Mucosa of descending colon (tissue), 3 donors: ENCODE results near the gene DGCR8. TPM values are rescaled to one million over a fixed set of nuclear protein-coding genes. Genes with fewer than 3 reads are reported as not detected.

Source experiments
- ATAC-seq: fragments of 200-7000 bp; cut with Tn5 transposase; one replicate; pipeline ENCODE4 v1.9.1; 2020; ENCODE audit warnings: mild to moderate bottlenecking, moderate library complexity
- DNase-seq, 3 donors: peaks; one replicate each; pipeline ENCODE4 v3.0.0-alpha.2; 2020
- H3K36me3 ChIP-seq: fragments of 200-600 bp; one replicate; pipeline ENCODE4 v1.8.0; 2021; ENCODE audit warnings: low read depth, mild to moderate bottlenecking
- H3K4me1 ChIP-seq: fragments of 200-600 bp; one replicate; pipeline ENCODE4 v1.8.0; 2021; ENCODE audit warnings: low read depth, mild to moderate bottlenecking
- H3K4me3 ChIP-seq: fragments of 200-600 bp; one replicate; pipeline ENCODE4 v1.8.0; 2021; ENCODE audit warnings: mild to moderate bottlenecking
- H3K9me3 ChIP-seq: fragments of 200-600 bp; one replicate; pipeline ENCODE4 v1.8.0; 2021; ENCODE audit warnings: mild to moderate bottlenecking
- intact Hi-C, 2 donors: fragments of 100-400 bp; cut with DNase I in 1 of 2; cut with micrococcal nuclease in 1 of 2; formaldehyde crosslinking; loops; one replicate each; pipeline versions ENCODE4 v1.11.0 to v1.11.1; 2022; cut with DNase I, micrococcal nuclease
- total RNA-seq, 3 donors: library from RNA; stranded (reverse); fragmentation: NEBNext Ultra II Directional in 2 of 3; extraction: Animal tissue kit (Norgen Biotek cat#: 25700) in 2 of 3; gene quantifications; one replicate each; pipeline versions ENCODE4 v1.2.1 to v1.2.4, GENCODE V29; 2021 to 2023
- TF ChIP-seq, protein P1 (sequence below): fragments of 200-600 bp; IDR thresholded peaks from one replicate; pipeline ENCODE4 v1.8.0; 2022; ENCODE audit warnings: antibody characterized with exemption, mild to moderate bottlenecking
- donor health status: DM: no; HTN: no; CAD: no; lungs with moderate emphysema.
- donor health status: DM: no; HTN: no; CAD: no.
- donor health status: DM: no; HTN: yes; CAD: no.

Gene DGCR8
- total RNA-seq, 3 donors from 2014 or later, result 39.0 to 48.8 (median 48.4) TPM

DNA sequence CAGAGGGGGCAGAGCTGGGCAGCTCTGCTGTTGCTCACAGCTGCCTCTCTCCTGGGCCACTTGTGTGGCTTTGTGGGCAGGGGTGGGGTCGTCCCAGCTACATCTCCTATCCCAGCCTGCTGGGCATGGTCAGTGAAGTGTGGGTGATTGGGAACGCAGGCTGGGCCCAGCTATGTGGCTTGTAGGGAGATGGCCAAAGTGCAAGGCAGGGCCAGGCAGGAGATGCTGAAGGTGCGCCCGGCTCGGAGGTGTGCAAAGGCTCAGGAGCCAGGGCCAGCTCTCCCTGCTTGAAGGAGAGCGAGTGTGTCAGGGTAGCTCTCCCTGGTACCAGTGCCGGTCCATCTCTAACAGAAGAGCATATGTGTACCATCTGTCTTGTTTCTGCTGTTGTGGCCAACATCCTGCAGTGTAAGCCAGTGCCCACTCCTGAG is 27.4 kb downstream of the DGCR8 start:
- H3K4me3 ChIP-seq, result no peak overlapping the region
- H3K9me3 ChIP-seq, result no peaks in the 10 kb centered on the region
- DNase-seq (peak in 2 of 3 donors; percentile 17 to 36), ATAC-seq (no peak)
- TF ChIP-seq, protein P1, sequence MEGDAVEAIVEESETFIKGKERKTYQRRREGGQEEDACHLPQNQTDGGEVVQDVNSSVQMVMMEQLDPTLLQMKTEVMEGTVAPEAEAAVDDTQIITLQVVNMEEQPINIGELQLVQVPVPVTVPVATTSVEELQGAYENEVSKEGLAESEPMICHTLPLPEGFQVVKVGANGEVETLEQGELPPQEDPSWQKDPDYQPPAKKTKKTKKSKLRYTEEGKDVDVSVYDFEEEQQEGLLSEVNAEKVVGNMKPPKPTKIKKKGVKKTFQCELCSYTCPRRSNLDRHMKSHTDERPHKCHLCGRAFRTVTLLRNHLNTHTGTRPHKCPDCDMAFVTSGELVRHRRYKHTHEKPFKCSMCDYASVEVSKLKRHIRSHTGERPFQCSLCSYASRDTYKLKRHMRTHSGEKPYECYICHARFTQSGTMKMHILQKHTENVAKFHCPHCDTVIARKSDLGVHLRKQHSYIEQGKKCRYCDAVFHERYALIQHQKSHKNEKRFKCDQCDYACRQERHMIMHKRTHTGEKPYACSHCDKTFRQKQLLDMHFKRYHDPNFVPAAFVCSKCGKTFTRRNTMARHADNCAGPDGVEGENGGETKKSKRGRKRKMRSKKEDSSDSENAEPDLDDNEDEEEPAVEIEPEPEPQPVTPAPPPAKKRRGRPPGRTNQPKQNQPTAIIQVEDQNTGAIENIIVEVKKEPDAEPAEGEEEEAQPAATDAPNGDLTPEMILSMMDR, result no peak
- H3K36me3 ChIP-seq, result peaks cover 8% of the 10 kb centered on the region
- intact Hi-C loops, result no loop called here
- H3K4me1 ChIP-seq, result no peaks in the 10 kb centered on the region

DNA sequence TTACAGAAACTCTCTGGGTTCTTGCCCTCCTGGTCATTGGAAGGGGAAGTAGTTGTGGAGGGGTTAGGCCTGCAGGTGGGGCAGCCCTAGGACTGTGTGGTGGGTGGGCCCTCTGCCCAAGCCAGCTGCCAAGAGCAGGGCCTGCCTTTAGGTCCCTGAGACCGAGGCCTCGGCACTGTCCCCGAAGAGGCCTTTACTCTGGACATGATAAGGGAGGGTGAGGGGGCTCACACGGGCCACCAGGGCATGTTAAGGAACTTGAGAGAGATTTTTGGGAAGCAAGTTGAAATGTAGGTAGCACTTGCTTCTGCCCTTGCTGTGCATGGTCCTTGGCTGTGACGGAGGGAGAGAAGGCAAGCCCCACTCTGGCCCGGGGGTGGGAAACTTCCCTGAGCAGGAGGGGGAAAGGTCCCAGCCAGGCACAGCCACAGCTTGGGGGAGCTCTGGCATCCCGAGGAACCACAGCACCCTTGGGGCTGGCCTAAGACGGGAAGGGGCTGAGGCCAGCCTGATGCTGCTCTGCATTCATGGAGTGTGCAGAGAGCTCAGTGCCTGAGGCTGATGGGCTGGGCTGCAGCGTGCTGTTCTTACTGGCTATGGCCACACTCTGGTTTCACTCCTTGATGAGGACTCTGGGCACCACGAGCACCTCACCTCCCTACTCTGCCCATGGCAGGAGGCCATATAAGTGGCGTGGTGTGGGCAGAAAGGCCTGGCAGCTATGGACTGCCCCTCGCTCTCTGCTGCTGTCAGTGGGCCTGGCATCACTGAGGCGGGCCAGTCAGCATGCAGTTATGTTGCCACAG is 28.1 kb downstream of the DGCR8 start:
- H3K36me3 ChIP-seq, result peaks cover 8% of the 10 kb centered on the region
- intact Hi-C loops, result no loop called here
- H3K4me3 ChIP-seq, result no peak overlapping the region
- no peaks in the 10 kb centered on the region for H3K4me1 ChIP-seq
- no peaks in the 10 kb centered on the region for H3K9me3 ChIP-seq
- DNase-seq (peak in 2 of 3 donors; percentile 20 to 43), ATAC-seq (no peak)
- TF ChIP-seq, protein P1, result no peak

DNA sequence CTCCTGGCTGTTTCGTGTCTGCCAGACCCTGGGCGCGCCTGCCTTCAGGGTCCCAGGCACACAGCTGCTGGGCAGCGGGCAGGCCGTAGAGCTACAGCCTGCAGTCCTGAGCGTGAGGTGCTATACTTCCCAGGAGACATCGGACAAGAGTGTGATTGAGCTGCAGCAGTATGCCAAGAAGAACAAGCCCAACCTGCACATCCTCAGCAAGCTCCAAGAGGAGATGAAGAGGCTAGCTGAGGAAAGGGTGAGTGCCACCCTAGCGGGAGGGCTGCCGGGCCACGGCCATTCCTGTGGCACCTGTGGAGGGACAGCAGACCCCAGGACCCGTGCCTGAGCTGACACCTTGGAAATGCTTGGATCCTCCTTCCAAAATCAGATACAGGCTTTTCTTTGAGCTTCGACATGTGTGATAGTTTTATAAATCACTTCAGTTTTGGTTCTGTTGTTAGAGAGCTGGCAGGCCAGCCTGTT is 28.8 kb downstream of the DGCR8 start:
- ATAC-seq (no peak), DNase-seq (peak in 1 of 3 donors; percentile 15)
- H3K4me3 ChIP-seq, result no peak overlapping the region
- TF ChIP-seq, protein P1, result no peak
- H3K36me3 ChIP-seq, result peaks cover 8% of the 10 kb centered on the region
- intact Hi-C loops, result no loop called here
- no peaks in the 10 kb centered on the region for H3K4me1 ChIP-seq
- no peaks in the 10 kb centered on the region for H3K9me3 ChIP-seq

DNA sequence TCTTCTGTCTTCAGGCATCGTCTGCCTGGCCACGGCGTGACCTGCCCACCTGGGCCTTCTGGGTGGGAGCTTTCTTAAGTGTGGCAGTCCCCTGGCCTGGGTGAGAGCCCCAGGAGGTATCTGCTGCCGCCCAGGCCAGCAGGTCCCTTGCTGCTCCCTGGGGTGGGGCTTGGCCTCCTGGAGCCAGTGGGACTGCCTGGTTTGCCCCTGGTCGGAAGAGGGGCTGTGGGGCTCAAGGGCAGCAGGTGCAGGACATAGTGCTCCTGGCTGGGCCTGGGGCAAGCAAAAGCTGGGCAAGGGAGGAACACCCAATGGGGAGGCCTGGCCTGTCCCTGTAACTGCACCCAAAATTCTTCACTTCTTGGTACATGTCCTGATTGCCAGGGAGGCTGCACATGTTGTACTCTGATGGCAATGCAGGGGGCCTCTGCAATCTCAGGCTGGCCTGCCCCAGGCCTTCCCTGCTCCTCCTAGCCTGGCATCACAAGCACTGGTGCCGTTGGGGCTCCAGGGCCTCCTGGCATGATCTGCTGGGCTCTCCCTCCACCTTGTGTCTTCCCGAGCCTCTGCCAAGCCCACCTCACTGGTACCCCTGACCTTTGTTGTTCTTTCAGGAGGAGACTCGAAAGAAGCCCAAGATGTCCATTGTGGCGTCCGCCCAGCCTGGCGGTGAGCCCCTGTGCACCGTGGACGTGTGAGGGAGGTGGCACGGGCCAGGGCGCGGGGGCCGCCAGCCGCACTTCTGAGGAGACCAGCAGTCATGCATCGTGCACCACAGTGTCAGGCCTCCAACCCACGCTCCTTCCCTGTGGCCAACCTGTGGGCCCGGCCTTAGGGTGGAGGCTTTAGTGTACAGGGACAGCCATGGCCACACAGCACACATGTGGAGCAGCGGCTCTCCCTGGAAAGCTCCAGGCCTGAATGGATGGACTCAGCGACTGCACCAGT is 29.6 kb downstream of the DGCR8 start:
- H3K36me3 ChIP-seq, result peaks cover 8% of the 10 kb centered on the region
- H3K4me3 ChIP-seq, result no peak overlapping the region
- H3K9me3 ChIP-seq, result no peaks in the 10 kb centered on the region
- intact Hi-C loops, result no loop called here
- DNase-seq, result peak in 2 of 3 donors; percentile 31 to 48
- no peaks in the 10 kb centered on the region for H3K4me1 ChIP-seq
- TF ChIP-seq, protein P1, result no peak
- ATAC-seq, result peak; percentile 4

DNA sequence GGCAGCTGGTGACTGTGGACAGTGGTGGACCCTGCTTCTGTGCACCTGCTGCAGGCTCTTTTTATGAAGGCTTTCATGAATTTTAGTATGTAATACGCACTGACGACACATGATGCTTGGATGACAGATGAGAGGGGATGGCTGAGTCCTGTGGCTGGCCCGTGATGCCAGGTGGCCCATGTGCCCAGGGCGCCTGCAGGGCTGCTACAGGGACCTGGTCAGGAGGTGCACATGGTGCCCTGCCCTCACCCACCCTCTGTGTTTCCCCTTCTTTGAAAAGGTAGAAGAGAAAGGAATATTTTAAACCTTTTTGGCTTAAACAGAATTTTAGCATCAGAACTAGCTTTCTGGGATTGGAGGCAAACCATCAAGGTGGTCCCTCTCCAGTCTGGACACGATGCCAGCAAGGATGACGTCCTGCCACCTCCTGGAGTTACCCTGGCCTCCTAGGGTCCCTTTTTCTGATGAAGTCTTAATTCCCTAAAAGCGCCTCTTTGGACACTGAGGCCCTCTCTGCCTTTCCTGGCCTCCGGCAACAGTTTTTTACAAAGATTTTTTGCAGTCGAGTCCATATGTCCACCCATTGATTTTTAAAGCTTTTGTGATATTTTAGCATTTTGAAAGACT is 30.4 kb downstream of the DGCR8 start:
- TF ChIP-seq, protein P1, result no peak
- Histone ChIP-seq H3K4me3 (no peak overlapping the region), H3K9me3 (no peaks in the 10 kb centered on the region), H3K36me3 (peaks cover 8% of the 10 kb centered on the region), H3K4me1 (peaks cover 2% of the 10 kb centered on the region)
- DNase-seq, result peak in 1 of 3 donors; percentile 9
- intact Hi-C loops, result no loop called here
- no peak for ATAC-seq
